NCI-H1436 (cell line): ENCODE data around the gene ETS1.

Experiments used
- DNase-seq: peaks from one replicate; lab custom pipeline; 2025; lab: John Stamatoyannopoulos, UW

ETS1 gene

GRCh38 chr11:128424271-128424711 lies 163.1 kb downstream of the ETS1 start:
- DNase-seq = no peak

GRCh38 chr11:128422576-128423370 lies 164.6 kb downstream of the ETS1 start:
- DNase-seq = peak; percentile 71

GRCh38 chr11:128421577-128422330 lies 165.6 kb downstream of the ETS1 start:
- no peak for DNase-seq

- DNase-seq = no peak
Observed at GRCh38 chr11:128420951-128421350, 166.4 kb downstream of the ETS1 start.

- no peak for DNase-seq
Observed at GRCh38 chr11:128420265-128420664, 167.1 kb downstream of the ETS1 start.

- no peak for DNase-seq
Observed at GRCh38 chr11:128419012-128419767, 168.2 kb downstream of the ETS1 start.

- DNase-seq = no peak
Observed at GRCh38 chr11:128417607-128418324, 169.6 kb downstream of the ETS1 start.

GRCh38 chr11:128416976-128417375 lies 170.4 kb downstream of the ETS1 start:
- no peak for DNase-seq

- no peak for DNase-seq
Observed at GRCh38 chr11:128415539-128415938, 171.8 kb downstream of the ETS1 start.

- DNase-seq = no peak
Observed at GRCh38 chr11:128412847-128413791, 174.2 kb downstream of the ETS1 start.

- no peak for DNase-seq
Observed at GRCh38 chr11:128411812-128412211, 175.5 kb downstream of the ETS1 start.

- DNase-seq = no peak
Observed at GRCh38 chr11:128411150-128411549, 176.2 kb downstream of the ETS1 start.

GRCh38 chr11:128409476-128409875 lies 177.9 kb downstream of the ETS1 start:
- DNase-seq = no peak
